ENCODE data around the gene AFF3. TPM values are rescaled to one million over a fixed set of nuclear protein-coding genes. Genes with fewer than 3 reads are reported as not detected.

The AFF3 gene
- total RNA-seq, 1 experiment from 2014 or later = 0.61 TPM

- intact Hi-C loops (cut with micrococcal nuclease) = no loop called here
- peaks cover 58% of the 10 kb centered on the region for H3K27me3 ChIP-seq (ENCODE audit: insufficient read depth, low read length)
These were observed 140.3 kb downstream of the AFF3 start for GRCh38 chr2:100002059-100002458.

More at GRCh38 chr2:100002059-100002458, 140.3 kb downstream of the AFF3 start:
- H3K4me1 ChIP-seq (ENCODE audit: control insufficient read depth in 1 of 2, insufficient read depth in 2 of 2, low read length in 2 of 2) = no peaks in the 10 kb centered on the region
- H3K27ac ChIP-seq (ENCODE audit: low read depth, low read length) = no peak overlapping the region
- TF ChIP-seq ATF3 (IDR thresholded peaks at IDR 0.05) (no peak), ZNF274 (IDR thresholded peaks at IDR 0.05; ENCODE audit: low read depth, low read length) (no peak), JUND (IDR thresholded peaks at IDR 0.05) (no peak), CBX3 (IDR thresholded peaks at IDR 0.05; ENCODE audit: low read depth) (no peak), ELF1 (IDR thresholded peaks at IDR 0.05; ENCODE audit: borderline replicate concordance, low read depth) (no peak), SP1 (IDR thresholded peaks at IDR 0.05; ENCODE audit: low read depth) (no peak), REST (IDR thresholded peaks at IDR 0.05; ENCODE audit: low read depth) (no peak), CEBPB (IDR thresholded peaks at IDR 0.05; ENCODE audit: low read depth) (no peak), POLR2AphosphoS5 (IDR thresholded peaks at IDR 0.05; ENCODE audit: low read depth, low read length) (no peak), SRF (IDR thresholded peaks at IDR 0.05; ENCODE audit: low read depth) (no peak), YY1 (IDR thresholded peaks at IDR 0.05; ENCODE audit: extremely low read depth, insufficient replicate concordance, low read depth, low read length) (no peak), CTCF (IDR thresholded peaks at IDR 0.05 in 2 of 3, conservative IDR thresholded peaks at IDR 0.05 in 1 of 3; ENCODE audit: borderline replicate concordance in 1 of 3, insufficient read depth in 1 of 3, low read depth in 2 of 3, low read length in 2 of 3) (no peak), FOSL1 (IDR thresholded peaks at IDR 0.05; ENCODE audit: low read depth) (no peak), EGR1 (IDR thresholded peaks at IDR 0.05; ENCODE audit: low read depth) (no peak), POLR2A (IDR thresholded peaks at IDR 0.05; ENCODE audit: borderline replicate concordance, extremely low read depth, insufficient read depth, insufficient read length) (no peak), SIN3A (IDR thresholded peaks at IDR 0.05; ENCODE audit: low read depth) (no peak), EZH2 (IDR thresholded peaks at IDR 0.05) (no peak), ZBTB33 (IDR thresholded peaks at IDR 0.05; ENCODE audit: extremely low read depth, insufficient replicate concordance, low read length) (no peak)
- ChIA-PET RAD21 (ENCODE audit: low non-redundant PET in 1 of 2, low total read pairs in 2 of 2, uncharacterized antibody in 2 of 2, unreplicated experiment in 2 of 2) (no interaction called here), CTCF (no interaction called here), POLR2A (no interaction called here)
- no peak for ATAC-seq
- no peak overlapping the region for H2AFZ ChIP-seq (ENCODE audit: low read depth, low read length, poor library complexity, severe bottlenecking)
- no peaks in the 10 kb centered on the region for H4K20me1 ChIP-seq (ENCODE audit: insufficient read depth)
- no peaks in the 10 kb centered on the region for H3K9me3 ChIP-seq (ENCODE audit: control insufficient read depth in 1 of 2, insufficient read depth in 1 of 2, low read depth in 1 of 2, low read length in 2 of 2)
- no peak for DNase-seq (ENCODE audit: low read depth, low spot score)
- no peak overlapping the region for H3K4me2 ChIP-seq (ENCODE audit: low read length)
- H3K36me3 ChIP-seq (ENCODE audit: control insufficient read depth in 1 of 2, insufficient read depth in 2 of 2, low read length in 2 of 2) = no peaks in the 10 kb centered on the region
- no peak overlapping the region for H3K4me3 ChIP-seq (replicated peaks in 1 of 2; ENCODE audit: low read depth in 1 of 2, low read length in 2 of 2)
- no peaks in the 10 kb centered on the region for H3K9me2 ChIP-seq (ENCODE audit: insufficient read depth)
- no peak overlapping the region for H3K9ac ChIP-seq (ENCODE audit: low read length)
- BruUV-seq (replicated peaks) = no TSS peak
- no peaks in the 10 kb centered on the region for H3K79me2 ChIP-seq (ENCODE audit: insufficient read depth, low read length)

Measured in HCT116 (cell line).